GM19043 (cell line): ENCODE measurements around the gene GRIA4.

ENCODE experiments used
- ATAC-seq: cut with Tn5 transposase; IDR thresholded peaks from one replicate; pipeline ENCODE4 v1.9.1; 2021; ENCODE audit warnings: low read depth; ENCODE audit not compliant: unreplicated experiment

GRIA4 gene

DNA sequence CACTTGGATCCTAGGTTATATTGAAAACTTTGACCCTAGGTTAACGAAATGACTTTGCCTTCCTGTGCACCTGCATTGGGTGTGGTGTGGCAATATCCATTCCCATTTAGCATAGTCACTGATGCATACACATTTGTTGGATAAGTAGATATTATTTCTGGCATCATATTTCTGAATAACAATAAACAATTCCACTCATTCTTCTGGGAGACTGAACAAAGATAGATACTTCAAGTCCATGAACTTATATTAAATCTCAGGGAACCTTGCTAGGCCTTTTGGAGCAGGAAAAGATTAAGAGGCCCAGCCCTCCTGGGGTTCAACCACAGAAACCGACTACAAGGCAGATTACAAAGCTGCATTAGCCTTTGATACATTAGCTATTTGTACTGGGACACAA is 293.2 kb downstream of the GRIA4 start:
- no peak for ATAC-seq

DNA sequence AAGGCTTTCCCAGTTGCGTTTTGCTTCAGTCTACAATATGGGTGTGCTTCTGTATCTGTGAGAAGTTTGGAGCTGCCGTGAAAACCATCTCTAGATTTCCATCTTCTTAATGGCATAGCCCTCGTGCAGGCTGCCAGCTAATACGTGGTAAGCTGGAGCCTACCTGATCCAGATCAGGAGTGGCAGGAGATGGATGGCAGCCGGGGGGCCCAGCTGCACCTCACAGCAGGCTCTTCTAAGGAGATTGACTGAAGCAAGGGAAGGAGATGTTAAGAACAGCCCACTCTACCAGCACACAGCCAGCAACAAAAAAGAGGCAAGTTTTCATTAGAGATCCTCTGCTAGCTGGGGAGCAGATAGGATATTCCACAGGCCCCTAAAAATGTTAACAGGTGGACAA is 296.6 kb downstream of the GRIA4 start:
- ATAC-seq, result no peak

- ATAC-seq, result no peak
Observed at GRCh38 chr11:105907319-105907718, 297.4 kb downstream of the GRIA4 start.

DNA sequence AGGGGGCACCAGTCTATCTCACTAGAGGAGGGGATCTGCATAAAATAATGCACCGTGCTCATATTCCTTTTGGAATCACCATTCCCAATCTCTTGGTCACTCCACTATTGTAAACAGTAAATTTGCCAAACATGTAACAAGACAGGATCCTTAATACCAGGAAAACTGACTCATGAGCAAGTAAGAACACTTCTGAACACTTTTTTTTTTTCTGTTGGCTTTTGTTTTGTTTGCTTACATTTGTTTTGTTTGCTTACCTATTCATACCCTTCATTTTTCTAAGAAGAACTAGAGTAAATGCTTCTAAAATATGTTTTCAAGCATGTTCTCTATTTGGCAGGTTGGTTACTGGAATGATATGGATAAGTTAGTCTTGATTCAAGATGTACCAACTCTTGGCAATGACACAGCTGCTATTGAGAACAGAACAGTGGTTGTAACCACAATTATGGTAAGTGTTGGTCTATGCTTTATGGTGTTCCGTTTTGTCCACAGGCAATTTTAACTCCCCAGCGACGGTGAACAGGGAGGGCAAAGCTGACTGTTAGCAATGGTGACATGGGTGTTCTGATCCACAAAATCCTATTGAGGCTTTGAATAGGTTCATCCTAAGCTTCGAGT is 300.3 kb downstream of the GRIA4 start:
- no peak for ATAC-seq

GRCh38 chr11:105911454-105911853 is 301.6 kb downstream of the GRIA4 start:
- no peak for ATAC-seq

DNA sequence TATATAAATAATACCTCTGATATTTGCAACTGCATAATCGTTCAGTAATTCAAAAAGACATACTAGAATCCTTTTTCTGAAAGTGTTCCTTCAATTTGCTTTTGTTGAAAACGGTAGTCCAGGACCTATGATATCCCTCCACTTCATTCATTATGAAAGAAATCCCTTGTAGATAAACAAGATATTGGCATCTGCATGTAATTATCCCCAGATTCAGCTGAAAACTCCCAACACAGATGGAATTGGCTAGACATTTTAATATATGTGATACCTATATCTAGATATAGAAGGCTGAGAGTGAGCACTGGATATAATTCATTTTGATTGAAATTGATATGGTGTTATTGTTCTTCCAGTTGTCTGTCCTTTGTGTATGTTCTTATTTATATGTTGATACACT is 302.8 kb downstream of the GRIA4 start:
- no peak for ATAC-seq

- no peak for ATAC-seq
Observed at GRCh38 chr11:105915021-105915420, 305.1 kb downstream of the GRIA4 start.

- no peak for ATAC-seq
Observed at GRCh38 chr11:105918039-105918438, 308.2 kb downstream of the GRIA4 start.

DNA sequence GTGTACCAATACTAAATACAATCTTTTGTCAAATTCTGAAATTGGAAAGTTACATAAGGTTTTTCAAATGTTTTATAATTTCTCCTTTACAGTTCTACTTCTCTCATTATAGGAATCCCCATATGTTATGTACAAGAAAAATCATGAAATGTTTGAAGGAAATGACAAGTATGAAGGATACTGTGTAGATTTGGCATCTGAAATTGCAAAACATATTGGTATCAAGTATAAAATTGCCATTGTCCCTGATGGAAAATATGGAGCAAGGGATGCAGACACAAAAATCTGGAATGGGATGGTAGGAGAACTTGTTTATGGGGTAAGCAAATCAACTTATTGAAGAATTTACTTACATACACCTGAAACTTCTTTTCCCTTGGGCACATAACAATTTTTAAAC is 308.7 kb downstream of the GRIA4 start:
- no peak for ATAC-seq

GRCh38 chr11:105923252-105923651 is 313.4 kb downstream of the GRIA4 start:
- ATAC-seq, result no peak

GRCh38 chr11:105923807-105924206 is 313.9 kb downstream of the GRIA4 start:
- ATAC-seq, result no peak

DNA sequence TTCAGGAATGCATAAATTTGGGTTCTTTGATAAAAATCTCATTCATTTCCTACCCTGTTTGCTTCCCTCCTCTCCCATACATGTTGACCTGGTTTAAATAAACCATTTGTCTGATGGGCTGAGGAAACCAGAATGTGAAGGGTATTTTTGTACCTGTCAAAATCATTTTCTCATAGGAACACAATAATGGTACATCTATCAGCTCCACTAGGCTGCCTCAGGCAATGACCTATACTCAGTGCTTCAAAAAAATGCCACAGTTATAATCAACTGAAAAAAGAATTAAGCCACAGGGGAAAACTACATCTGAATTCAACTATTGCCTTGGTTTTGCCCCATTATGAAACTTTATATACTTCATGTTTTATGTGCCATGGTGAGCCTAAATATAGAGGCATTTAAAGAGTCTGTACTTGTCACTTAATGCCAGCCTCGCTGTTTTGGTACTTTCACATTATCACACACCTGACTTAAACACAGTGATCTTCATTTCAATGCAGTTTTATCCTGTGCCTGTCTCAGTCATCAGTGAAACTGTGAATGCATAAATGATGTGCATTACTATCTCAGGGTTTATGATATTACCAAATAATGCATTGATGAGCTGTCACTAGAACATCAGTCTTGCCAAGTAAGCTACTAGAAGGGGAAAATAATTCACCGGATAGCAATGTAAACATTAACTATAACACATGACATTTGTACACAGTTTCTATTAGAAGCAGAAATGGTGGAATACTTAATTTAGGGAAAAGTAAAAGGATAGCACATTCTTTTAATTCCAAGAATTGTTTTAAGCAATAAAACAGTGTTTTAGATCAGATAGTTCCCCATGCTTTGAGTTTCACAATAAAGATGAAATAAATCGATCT is 319.4 kb downstream of the GRIA4 start:
- ATAC-seq, result no peak

DNA sequence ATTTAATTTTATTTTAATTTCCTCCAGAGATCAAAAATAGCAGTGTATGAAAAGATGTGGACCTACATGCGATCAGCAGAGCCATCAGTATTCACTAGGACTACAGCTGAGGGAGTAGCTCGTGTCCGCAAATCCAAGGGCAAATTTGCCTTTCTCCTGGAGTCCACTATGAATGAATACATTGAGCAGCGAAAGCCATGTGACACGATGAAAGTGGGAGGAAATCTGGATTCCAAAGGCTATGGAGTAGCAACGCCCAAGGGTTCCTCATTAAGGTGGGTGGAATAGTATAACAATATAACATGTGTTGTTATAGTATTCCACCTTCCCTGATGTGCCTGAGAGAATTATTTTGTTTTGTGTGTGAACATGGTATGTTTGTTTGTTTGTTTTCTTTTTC is 323.8 kb downstream of the GRIA4 start:
- ATAC-seq, result no peak

GRCh38 chr11:105935791-105936190 is 325.9 kb downstream of the GRIA4 start:
- no peak for ATAC-seq

DNA sequence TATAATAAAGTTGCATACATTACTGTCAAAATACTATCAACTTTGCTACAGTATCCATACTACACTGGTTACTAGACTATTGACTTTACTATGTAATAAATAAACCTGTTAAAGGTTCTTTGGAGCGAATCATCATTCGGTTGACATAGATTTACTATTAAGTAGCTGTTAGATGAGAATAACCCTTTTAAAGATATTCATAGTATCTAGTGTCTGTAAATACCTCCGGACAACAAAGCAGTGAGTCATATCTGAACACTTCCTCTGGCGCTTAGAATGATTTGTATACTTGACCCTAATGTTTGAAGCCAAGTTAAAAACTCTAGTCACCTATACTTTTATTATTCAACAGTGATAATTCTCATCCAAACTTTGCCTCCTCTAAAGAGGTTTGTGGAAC is 327.5 kb downstream of the GRIA4 start:
- peak; percentile 85 for ATAC-seq

DNA sequence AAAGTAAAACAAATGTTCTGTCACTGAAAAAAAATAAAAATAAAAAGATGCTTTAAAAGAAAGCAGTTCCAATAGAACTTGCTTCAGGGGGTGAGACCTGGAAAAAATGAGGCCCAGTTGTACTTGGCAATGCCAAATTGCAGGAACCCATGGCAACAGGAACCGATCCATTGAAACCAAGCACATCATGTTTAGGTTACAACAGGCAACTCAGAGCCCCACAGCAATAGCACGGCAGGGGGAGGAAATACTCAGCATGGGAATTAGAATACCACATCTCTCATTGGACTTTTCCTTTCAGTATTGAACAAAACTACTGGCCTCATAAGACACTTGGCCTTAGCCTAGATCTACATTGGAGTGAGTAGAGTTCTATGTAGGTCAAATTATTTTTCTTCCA is 327.9 kb downstream of the GRIA4 start:
- peak; percentile 30 for ATAC-seq

DNA sequence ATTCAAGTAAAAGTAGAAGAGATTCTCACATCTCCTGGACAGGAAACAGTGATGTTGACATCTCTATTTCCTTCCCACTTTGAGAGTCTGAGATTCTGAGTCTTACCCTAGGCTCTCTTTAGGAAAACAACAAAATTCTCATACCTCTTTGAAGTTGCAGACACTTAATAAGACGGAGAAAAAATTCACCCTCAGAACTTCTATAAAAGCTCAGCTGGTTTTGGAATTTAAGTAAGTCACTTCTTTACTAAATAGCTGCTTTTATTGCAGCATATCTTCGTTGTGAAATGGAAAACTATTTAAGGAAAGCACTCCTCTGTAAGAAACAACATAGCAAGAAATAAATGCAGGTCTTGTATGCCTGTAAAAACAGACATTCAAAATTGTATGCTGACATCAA is 333.0 kb downstream of the GRIA4 start:
- no peak for ATAC-seq

DNA sequence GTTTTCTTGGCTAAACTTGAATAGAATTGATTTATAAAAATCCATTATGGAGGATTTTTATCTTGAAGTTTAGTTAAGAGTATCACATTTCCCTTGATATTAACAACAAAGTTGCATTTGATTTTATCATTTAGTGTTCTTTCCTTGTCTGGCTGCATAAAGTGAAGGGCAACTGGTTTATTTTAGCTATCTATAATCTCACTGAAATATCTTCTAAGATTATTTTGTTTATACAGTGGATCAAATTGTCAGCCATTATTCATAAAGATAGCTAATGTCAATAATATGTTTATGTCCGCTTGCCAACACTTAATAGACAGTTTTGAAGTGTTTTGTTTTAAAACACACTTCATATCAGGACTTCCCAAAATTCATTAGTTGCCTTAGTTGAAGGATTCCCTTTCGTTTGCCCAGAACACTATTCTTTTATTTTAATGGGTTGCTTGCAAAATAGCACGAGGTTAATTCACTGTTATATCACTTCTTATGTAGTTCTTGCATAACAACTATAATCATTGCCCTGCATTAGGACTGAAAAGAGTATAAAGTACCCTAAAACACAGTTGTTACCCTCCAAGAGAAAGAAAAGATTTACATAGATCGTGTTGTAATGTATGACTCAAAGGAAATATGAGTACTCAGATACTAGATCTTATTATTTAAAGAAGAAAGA is 339.2 kb downstream of the GRIA4 start:
- no peak for ATAC-seq

DNA sequence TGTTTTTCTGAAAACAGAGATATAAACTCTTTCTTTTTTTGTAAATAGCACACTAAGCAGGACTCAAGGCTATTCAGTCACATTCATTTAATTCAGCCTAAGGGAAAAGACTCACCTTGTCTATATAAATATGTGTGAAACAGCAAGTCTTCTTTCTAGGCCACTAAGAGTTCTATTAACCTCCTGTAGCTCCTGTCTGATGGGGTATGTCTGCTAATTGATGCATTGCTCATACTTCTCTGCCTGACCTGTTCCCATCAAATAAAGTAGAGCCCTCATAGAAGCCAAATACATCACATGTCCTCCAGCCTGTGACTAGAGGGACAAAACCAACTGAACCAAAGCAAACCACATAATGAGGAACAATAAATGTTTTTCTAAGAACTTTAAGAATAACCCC is 344.0 kb downstream of the GRIA4 start:
- ATAC-seq, result no peak

- ATAC-seq, result no peak
Observed at GRCh38 chr11:105960252-105961245, 350.7 kb downstream of the GRIA4 start.
